ENCODE results near the gene HSPA4.
"Not testable (repeated sequence)": the region's sequence is repeated elsewhere in the genome, so short reads cannot be mapped to it uniquely, and the experiment has no call there.

The HSPA4 gene

GRCh38 chr5:133051542-133052316 lies at the start of gene HSPA4:
HSPA4 (plus strand) TSS chr5:133052013; CDS start chr5:133052251, 238 bp downstream.
- DNase-seq = peak; percentile 98

- DNase-seq = no peak
Measured at GRCh38 chr5:133006653-133007052, 45.2 kb upstream of the HSPA4 start.

GRCh38 chr5:133008455-133008854 lies 43.4 kb upstream of the HSPA4 start:
- DNase-seq = not testable (repeated sequence)

GRCh38 chr5:133015466-133015865 lies 36.3 kb upstream of the HSPA4 start:
- no peak for DNase-seq

- DNase-seq = no peak
Measured at GRCh38 chr5:133017964-133018363, 33.8 kb upstream of the HSPA4 start.

GRCh38 chr5:133019471-133019870 lies 32.3 kb upstream of the HSPA4 start:
- DNase-seq = not testable (repeated sequence)

GRCh38 chr5:133025804-133026663 lies 25.8 kb upstream of the HSPA4 start, which contains the start of gene ZCCHC10:
ZCCHC10 (minus strand) TSS chr5:133026549; CDS start chr5:133026537, 12 bp downstream.
- peak; percentile 95 for DNase-seq

- DNase-seq = no peak
Measured at GRCh38 chr5:133026664-133027153, 25.1 kb upstream of the HSPA4 start.

- DNase-seq = no peak
Measured at GRCh38 chr5:133029416-133029815, 22.4 kb upstream of the HSPA4 start.

GRCh38 chr5:133030343-133031005 lies 21.3 kb upstream of the HSPA4 start:
- no peak for DNase-seq

GRCh38 chr5:133032852-133033742 lies 18.7 kb upstream of the HSPA4 start:
- DNase-seq = no peak

GRCh38 chr5:133034064-133034463 lies 17.7 kb upstream of the HSPA4 start:
- DNase-seq = no peak

- no peak for DNase-seq
Measured at GRCh38 chr5:133035224-133035623, 16.6 kb upstream of the HSPA4 start.

- DNase-seq = not testable (repeated sequence)
Measured at GRCh38 chr5:133036677-133037076, 15.1 kb upstream of the HSPA4 start.

- DNase-seq = no peak
Measured at GRCh38 chr5:133041157-133041784, 10.5 kb upstream of the HSPA4 start.

GRCh38 chr5:133041910-133042309 lies 9.9 kb upstream of the HSPA4 start:
- no peak for DNase-seq

- DNase-seq = not testable (repeated sequence)
Measured at GRCh38 chr5:133046560-133046959, 5.3 kb upstream of the HSPA4 start.

GRCh38 chr5:133047404-133047803 lies 4.4 kb upstream of the HSPA4 start:
- DNase-seq = no peak

- no peak for DNase-seq
Measured at GRCh38 chr5:133048993-133049725, 2.7 kb upstream of the HSPA4 start.

- DNase-seq = no peak
Measured at GRCh38 chr5:133049726-133050048, 2.1 kb upstream of the HSPA4 start.

GRCh38 chr5:133050521-133050920 lies 1.3 kb upstream of the HSPA4 start:
- DNase-seq = peak; percentile 14
